SU-DHL-6 (cell line): Measurements from ENCODE around the gene BIN2.

ENCODE experiments used
- H2AFZ ChIP-seq: fragments of 200-600 bp; sonication (generic); 2 replicates; pipeline ENCODE4 v1.6.1; 2014; ENCODE audit warnings: low read depth, mild to moderate bottlenecking, moderate library complexity, mixed read lengths, antibody characterized with exemption, low read length; ENCODE audit not compliant: severe bottlenecking
- H3F3A ChIP-seq: fragments of 200-600 bp; shearing (Covaris generic); 2 replicates; pipeline ENCODE4 v1.6.0; 2016; ENCODE audit warnings: antibody characterized with exemption, mild to moderate bottlenecking; ENCODE audit not compliant: insufficient read depth
- H3K27ac ChIP-seq: fragments of 200-600 bp; sonication (generic); 2 replicates; pipeline ENCODE4 v1.5.1; 2016; ENCODE audit warnings: low read depth, mild to moderate bottlenecking, low read length, moderate library complexity, mixed read lengths
- H3K27me3 ChIP-seq: fragments of 200-600 bp; sonication (generic), shearing (Covaris generic); 2 replicates; pipeline ENCODE4 v1.6.0; 2014; ENCODE audit warnings: mild to moderate bottlenecking, low read length
- H3K36me3 ChIP-seq: fragments of 200-600 bp; sonication (generic); 2 replicates; pipeline ENCODE4 v1.6.1; 2014; ENCODE audit warnings: mild to moderate bottlenecking, low read length, mixed read lengths
- H3K4me2 ChIP-seq: fragments of 300-600, 200-600 bp; shearing (Covaris generic), sonication (generic); 2 replicates; pipeline ENCODE4 v1.6.0; 2014; ENCODE audit warnings: low read length, low read depth, mild to moderate bottlenecking; ENCODE audit not compliant: poor library complexity, severe bottlenecking
- H3K4me3 ChIP-seq: fragments of 200-600 bp; sonication (generic); 2 replicates; pipeline ENCODE4 v1.5.1; 2014; ENCODE audit warnings: antibody characterized with exemption, low read length, mild to moderate bottlenecking, mixed read lengths; ENCODE audit not compliant: insufficient read depth, poor library complexity, severe bottlenecking
- H3K79me2 ChIP-seq: fragments of 200-600 bp; sonication (generic); 2 replicates; pipeline ENCODE4 v1.6.1; 2014; ENCODE audit warnings: mild to moderate bottlenecking, low read length, moderate library complexity; ENCODE audit not compliant: insufficient read depth
- H3K9ac ChIP-seq: fragments of 200-600 bp; sonication (generic); 2 replicates; pipeline ENCODE4 v1.7.0; 2014; ENCODE audit warnings: mild to moderate bottlenecking, low read length
- H3K9me2 ChIP-seq: fragments of 200-600 bp; sonication (generic); replicated peaks from 2 replicates; pipeline ENCODE4 v1.6.1; 2014; ENCODE audit warnings: low read length; ENCODE audit not compliant: insufficient read depth
- H3K9me3 ChIP-seq: fragments of 200-600 bp; sonication (generic); 2 replicates; pipeline ENCODE4 v1.6.1; 2014; ENCODE audit warnings: low read length, mixed read lengths; ENCODE audit not compliant: insufficient read depth
- H4K20me1 ChIP-seq: fragments of 200-600 bp; sonication (generic); 2 replicates; pipeline ENCODE4 v1.6.1; 2014; ENCODE audit warnings: low read depth, mild to moderate bottlenecking, antibody characterized with exemption, low read length, moderate library complexity, mixed read lengths
- CTCF ChIP-seq: fragments of 200-600 bp; sonication (generic); IDR thresholded peaks from one replicate; pipeline ENCODE4 v1.5.1; 2017; ENCODE audit warnings: antibody characterized with exemption, mild to moderate bottlenecking, low read length, moderate library complexity; ENCODE audit not compliant: insufficient read depth, poor library complexity, severe bottlenecking
- EZH2phosphoT487 ChIP-seq: fragments of 200-600 bp; sonication (generic), shearing (Covaris generic); conservative IDR thresholded peaks from 2 replicates; pipeline ENCODE4 v1.6.1; 2018; ENCODE audit warnings: mild to moderate bottlenecking, antibody characterized with exemption, low read length, moderate library complexity, mixed read lengths

Gene BIN2

GRCh38 chr12:51328587-51328986 lies 4.6 kb upstream of the BIN2 start:
- no peaks in the 10 kb centered on the region for H3K79me2 ChIP-seq
- no peak overlapping the region for H3K4me3 ChIP-seq
- H3K27ac ChIP-seq, result no peak overlapping the region

DNA sequence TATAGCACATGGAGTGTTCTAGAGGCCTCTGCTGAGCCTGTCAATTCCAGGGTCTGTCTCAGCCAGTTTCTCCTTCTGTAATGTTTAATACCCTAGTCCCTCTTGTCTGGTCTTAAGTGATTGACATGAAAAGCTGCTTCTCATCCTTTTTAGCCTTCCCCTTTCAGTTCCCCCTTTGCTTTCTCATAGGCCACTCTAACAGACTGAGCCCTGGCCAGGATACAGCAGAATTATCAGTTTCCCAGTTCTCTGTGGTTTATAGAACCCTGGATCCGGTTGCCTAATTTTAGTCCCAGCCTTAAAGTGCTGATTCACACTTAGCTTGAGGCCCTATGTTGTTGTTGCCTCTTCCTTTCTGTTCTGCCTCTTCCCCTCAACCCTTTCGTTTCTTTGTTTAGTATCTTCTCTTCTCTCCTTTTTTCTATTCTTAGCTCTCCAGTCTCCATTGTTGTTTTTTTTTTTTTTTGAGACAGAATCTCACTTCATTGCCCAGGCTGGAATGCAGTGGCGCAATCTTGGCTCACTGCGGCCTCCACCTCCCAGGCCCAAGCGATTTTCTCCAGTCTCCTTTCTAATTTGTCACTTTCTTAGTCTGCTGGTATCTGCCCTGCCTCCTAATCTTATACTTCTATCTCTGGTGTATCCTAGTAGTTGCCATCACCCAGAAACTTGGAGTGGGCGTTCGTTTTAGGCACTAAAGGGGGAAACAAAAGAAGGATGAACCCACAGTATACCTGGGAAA lies 2.9 kb upstream of the BIN2 start:
- Histone ChIP-seq H3K27me3 (no peaks in the 10 kb centered on the region; the same call in 1 of the 2 replicates), H3K36me3 (no peaks in the 10 kb centered on the region), H3K4me2 (no peak overlapping the region), H3K9me3 (no peaks in the 10 kb centered on the region), H3K27ac (no peak overlapping the region), H3K9me2 (no peaks in the 10 kb centered on the region), H3K4me3 (no peak overlapping the region), H3K9ac (no peak overlapping the region), H2AFZ (no peak overlapping the region), H3K79me2 (no peaks in the 10 kb centered on the region), H4K20me1 (no peaks in the 10 kb centered on the region), H3F3A (no peaks in the 10 kb centered on the region)
- no peak for TF ChIP-seq CTCF
- TF ChIP-seq EZH2phosphoT487, result no peak

More at GRCh38 chr12:51328587-51328986, 4.6 kb upstream of the BIN2 start:
- no peak overlapping the region for H3K4me2 ChIP-seq
- H3K9me2 ChIP-seq, result no peaks in the 10 kb centered on the region
- no peak for TF ChIP-seq CTCF
- no peak for TF ChIP-seq EZH2phosphoT487
- H3K9me3 ChIP-seq, result no peaks in the 10 kb centered on the region
- no peak overlapping the region for H3K9ac ChIP-seq
- H4K20me1 ChIP-seq, result no peaks in the 10 kb centered on the region
- H3K27me3 ChIP-seq, result no peaks in the 10 kb centered on the region; the same call in 1 of the 2 replicates
- H3K36me3 ChIP-seq, result no peaks in the 10 kb centered on the region
- H2AFZ ChIP-seq, result no peak overlapping the region
- no peaks in the 10 kb centered on the region for H3F3A ChIP-seq

- Histone ChIP-seq H3F3A (no peaks in the 10 kb centered on the region), H3K9ac (no peak overlapping the region)
- TF ChIP-seq CTCF, result no peak
- TF ChIP-seq EZH2phosphoT487, result no peak
These were observed 979 bp upstream of the BIN2 start for GRCh38 chr12:51324953-51325352.

More at GRCh38 chr12:51324953-51325352, 979 bp upstream of the BIN2 start:
- H3K36me3 ChIP-seq, result no peaks in the 10 kb centered on the region
- no peaks in the 10 kb centered on the region for H3K9me2 ChIP-seq
- no peak overlapping the region for H3K4me2 ChIP-seq
- H3K9me3 ChIP-seq, result no peaks in the 10 kb centered on the region
- H3K79me2 ChIP-seq, result no peaks in the 10 kb centered on the region
- H3K27me3 ChIP-seq, result no peaks in the 10 kb centered on the region; the same call in 1 of the 2 replicates
- H3K4me3 ChIP-seq, result no peak overlapping the region
- H4K20me1 ChIP-seq, result no peaks in the 10 kb centered on the region
- H2AFZ ChIP-seq, result no peak overlapping the region
- H3K27ac ChIP-seq, result no peak overlapping the region
